Measurements from ENCODE around the gene DES.
A peak's percentile ranks its signal among the peaks of the same experiment; 100 is the strongest.

DES gene

GRCh38 chr2:219400562-219400961 lies 17.6 kb upstream of the DES start:
- Histone ChIP-seq H3K9me2 (replicated peaks; ENCODE audit: insufficient read depth, low read length) (no peaks in the 10 kb centered on the region), H3K27me3 (replicated peaks; ENCODE audit: insufficient read depth, low read length) (no peaks in the 10 kb centered on the region), H3K79me2 (ENCODE audit: low read length) (no peaks in the 10 kb centered on the region), H3K27ac (ENCODE audit: low read length) (no peak overlapping the region), H3K36me3 (replicated peaks; ENCODE audit: insufficient read depth, low read length) (no peaks in the 10 kb centered on the region), H3K9me3 (replicated peaks; ENCODE audit: insufficient read depth, low read length) (no peaks in the 10 kb centered on the region), H3K4me2 (ENCODE audit: low read depth, low read length) (no peak overlapping the region), H3K4me3 (ENCODE audit: low read length) (no peak overlapping the region), H3K4me1 (ENCODE audit: low read length) (peaks cover 6% of the 10 kb centered on the region; the same call in 1 of the 2 replicates), H3F3A (ENCODE audit: insufficient read depth, low read length) (no peaks in the 10 kb centered on the region), H2AFZ (ENCODE audit: low read length) (no peak overlapping the region), H3K9ac (ENCODE audit: low read length) (no peak overlapping the region), H4K20me1 (ENCODE audit: insufficient read depth, low read length) (no peaks in the 10 kb centered on the region)
- no peak for DNase-seq
- TF ChIP-seq EZH2phosphoT487 (IDR thresholded peaks at IDR 0.05; ENCODE audit: low read length) (no peak), CTCF (IDR thresholded peaks at IDR 0.05; ENCODE audit: low read length) (no peak), EZH2 (optimal IDR thresholded peaks at IDR 0.05; ENCODE audit: low read depth, low read length) (no peak)

GRCh38 chr2:219401606-219402005 lies 16.6 kb upstream of the DES start:
- no peak for DNase-seq
- no peak overlapping the region for H3K9ac ChIP-seq (ENCODE audit: low read length)
- no peaks in the 10 kb centered on the region for H3K27me3 ChIP-seq (replicated peaks; ENCODE audit: insufficient read depth, low read length)
- H3K27ac ChIP-seq (ENCODE audit: low read length), result no peak overlapping the region
- H2AFZ ChIP-seq (ENCODE audit: low read length), result no peak overlapping the region
- no peaks in the 10 kb centered on the region for H3K79me2 ChIP-seq (ENCODE audit: low read length)
- no peak overlapping the region for H3K4me2 ChIP-seq (ENCODE audit: low read depth, low read length)
- no peaks in the 10 kb centered on the region for H4K20me1 ChIP-seq (ENCODE audit: insufficient read depth, low read length)
- no peaks in the 10 kb centered on the region for H3K9me2 ChIP-seq (replicated peaks; ENCODE audit: insufficient read depth, low read length)
- H3K9me3 ChIP-seq (replicated peaks; ENCODE audit: insufficient read depth, low read length), result no peaks in the 10 kb centered on the region
- H3K36me3 ChIP-seq (replicated peaks; ENCODE audit: insufficient read depth, low read length), result no peaks in the 10 kb centered on the region
- no peak overlapping the region for H3K4me3 ChIP-seq (ENCODE audit: low read length)
- H3K4me1 ChIP-seq (ENCODE audit: low read length), result peaks cover 6% of the 10 kb centered on the region; the same call in 1 of the 2 replicates
- TF ChIP-seq EZH2 (optimal IDR thresholded peaks at IDR 0.05; ENCODE audit: low read depth, low read length) (no peak), EZH2phosphoT487 (IDR thresholded peaks at IDR 0.05; ENCODE audit: low read length) (no peak), CTCF (IDR thresholded peaks at IDR 0.05; ENCODE audit: low read length) (no peak)
- H3F3A ChIP-seq (ENCODE audit: insufficient read depth, low read length), result no peaks in the 10 kb centered on the region

- H3K27ac ChIP-seq (ENCODE audit: low read length), result no peak overlapping the region
- H3K9me2 ChIP-seq (replicated peaks; ENCODE audit: insufficient read depth, low read length), result no peaks in the 10 kb centered on the region
- no peak overlapping the region; the same call in 1 of the 2 replicates for H3K4me2 ChIP-seq (ENCODE audit: low read depth, low read length)
- no peaks in the 10 kb centered on the region for H3K36me3 ChIP-seq (replicated peaks; ENCODE audit: insufficient read depth, low read length)
- TF ChIP-seq CTCF (IDR thresholded peaks at IDR 0.05; ENCODE audit: low read length) (peak; percentile 92), EZH2phosphoT487 (IDR thresholded peaks at IDR 0.05; ENCODE audit: low read length) (no peak)
- no peak overlapping the region for H2AFZ ChIP-seq (ENCODE audit: low read length)
- no peaks in the 10 kb centered on the region for H3F3A ChIP-seq (ENCODE audit: insufficient read depth, low read length)
- peaks cover 6% of the 10 kb centered on the region; the same call in 1 of the 2 replicates for H3K4me1 ChIP-seq (ENCODE audit: low read length)
- no peaks in the 10 kb centered on the region for H3K79me2 ChIP-seq (ENCODE audit: low read length)
- no peaks in the 10 kb centered on the region for H3K27me3 ChIP-seq (replicated peaks; ENCODE audit: insufficient read depth, low read length)
- H3K4me3 ChIP-seq (ENCODE audit: low read length), result no peak overlapping the region
- peak; percentile 66 for DNase-seq
- no peak overlapping the region for H3K9ac ChIP-seq (ENCODE audit: low read length)
- H4K20me1 ChIP-seq (ENCODE audit: insufficient read depth, low read length), result no peaks in the 10 kb centered on the region
- no peaks in the 10 kb centered on the region for H3K9me3 ChIP-seq (replicated peaks; ENCODE audit: insufficient read depth, low read length)
Observed at GRCh38 chr2:219402665-219403515, 15.3 kb upstream of the DES start.
